Left kidney (tissue), 1 donor: ENCODE measurements around the gene SULT1A3. TPM values are rescaled to one million over a fixed set of nuclear protein-coding genes. Genes with fewer than 3 reads are reported as not detected.

Source experiments
- polyA plus RNA-seq: library from polyadenylated mRNA; unstranded; fragments of 120-200 nt; gene quantifications from one replicate; pipeline ENCODE4 v1.2.1, GENCODE V29; 2013; ENCODE audit not compliant: insufficient read length

The SULT1A3 gene
- polyA plus RNA-seq, 1 donor, result 15.8 TPM

Other genes with a start within 250 kb of the SULT1A3 start
- 93.1 TPM for gene TMEM219, start 237.2 kb upstream of the SULT1A3 start, polyA plus RNA-seq
- gene TAOK2, start 225.4 kb upstream of the SULT1A3 start, polyA plus RNA-seq, result 45.3 TPM
- gene HIRIP3, start 203.6 kb upstream of the SULT1A3 start, polyA plus RNA-seq, result 17.0 TPM
- 46.2 TPM for gene INO80E, start 203.0 kb upstream of the SULT1A3 start, polyA plus RNA-seq
- gene DOC2A, start 188.2 kb upstream of the SULT1A3 start, polyA plus RNA-seq, result 3.0 TPM
- gene C16orf92, start 176.1 kb upstream of the SULT1A3 start, polyA plus RNA-seq, result not detected
- 1.2 TPM for gene TLCD3B, start 168.0 kb upstream of the SULT1A3 start, polyA plus RNA-seq
- 449 TPM for gene ALDOA, start 133.5 kb upstream of the SULT1A3 start, polyA plus RNA-seq
- gene PPP4C, start 123.3 kb upstream of the SULT1A3 start, polyA plus RNA-seq, result 82.7 TPM
- 1.1 TPM for gene TBX6, start 107.3 kb upstream of the SULT1A3 start, polyA plus RNA-seq
- gene YPEL3, start 103.0 kb upstream of the SULT1A3 start, polyA plus RNA-seq, result 43.1 TPM
- 13.6 TPM for gene GDPD3, start 85.7 kb upstream of the SULT1A3 start, polyA plus RNA-seq
- 73.6 TPM for gene MAPK3, start 76.0 kb upstream of the SULT1A3 start, polyA plus RNA-seq
- 7.3 TPM for gene CORO1A, start 15.7 kb upstream of the SULT1A3 start, polyA plus RNA-seq
- gene BOLA2B, start 5.6 kb upstream of the SULT1A3 start, polyA plus RNA-seq, result 23.4 TPM
- 30.7 TPM for gene SLX1A, start 5.4 kb upstream of the SULT1A3 start, polyA plus RNA-seq
- 27.9 TPM for gene NPIPB13, start 49.2 kb downstream of the SULT1A3 start, polyA plus RNA-seq
- gene CD2BP2, start 156.1 kb downstream of the SULT1A3 start, polyA plus RNA-seq, result 53.5 TPM
- gene TBC1D10B, start 171.2 kb downstream of the SULT1A3 start, polyA plus RNA-seq, result 35.5 TPM
- 0.63 TPM for gene MYL11, start 175.5 kb downstream of the SULT1A3 start, polyA plus RNA-seq
- 1.8 TPM for gene SEPTIN1, start 183.3 kb downstream of the SULT1A3 start, polyA plus RNA-seq
- gene ZNF48, start 196.2 kb downstream of the SULT1A3 start, polyA plus RNA-seq, result 12.4 TPM
- gene ZNF771, start 208.4 kb downstream of the SULT1A3 start, polyA plus RNA-seq, result 4.5 TPM
- 43.9 TPM for gene DCTPP1, start 230.8 kb downstream of the SULT1A3 start, polyA plus RNA-seq
- gene SEPHS2, start 246.6 kb downstream of the SULT1A3 start, polyA plus RNA-seq, result 87.0 TPM